ENCODE results near the gene SLC40A1.
A peak's percentile ranks its signal among the peaks of the same experiment; 100 is the strongest.

DNA sequence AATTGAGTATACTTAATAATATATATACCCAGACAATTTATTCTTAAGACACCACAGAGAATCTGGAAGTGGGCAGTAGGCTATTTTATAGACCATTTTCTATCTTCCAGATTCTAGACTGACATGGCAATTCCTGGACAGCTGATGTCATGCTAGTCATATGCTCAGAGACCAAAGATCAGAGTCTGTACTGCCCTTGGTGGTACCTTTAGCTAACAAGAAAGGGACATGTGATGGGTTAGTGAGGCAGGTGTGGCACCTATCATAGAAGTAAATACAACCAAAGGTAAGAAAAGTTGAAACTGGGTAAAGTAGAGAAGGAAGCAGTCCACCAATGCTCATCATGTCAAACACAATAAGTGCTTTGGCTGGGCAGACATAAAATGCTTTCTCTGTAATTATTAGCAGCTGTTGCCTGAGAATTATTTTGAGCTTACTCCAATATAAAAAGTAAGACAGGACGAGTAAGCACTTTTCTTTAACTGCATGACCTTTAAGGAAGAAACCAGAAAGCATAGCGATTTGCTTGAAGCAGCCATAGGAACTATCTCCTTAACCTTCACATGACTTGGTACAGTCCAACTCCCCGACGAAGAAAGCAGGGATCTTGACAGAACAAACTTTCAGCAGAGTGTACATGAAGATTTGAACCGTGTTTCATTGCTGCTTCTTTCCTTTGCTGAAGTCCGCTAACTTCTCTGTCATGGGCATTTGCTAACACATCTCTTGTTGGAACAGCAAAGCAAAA lies 47.1 kb downstream of the SLC40A1 start:
- TF ChIP-seq KAT8 (CRISPR knock-in tag; IDR thresholded peaks at IDR 0.05) (no peak), ZNF225 (CRISPR knock-in tag; IDR thresholded peaks at IDR 0.05) (no peak), MAX (IDR thresholded peaks at IDR 0.05) (0 out of 2 replicates have a peak, but pooled peaks have one; percentile 23), RXRA (CRISPR knock-in tag; IDR thresholded peaks at IDR 0.05) (no peak)
- TF ChIP-seq, protein P1, sequence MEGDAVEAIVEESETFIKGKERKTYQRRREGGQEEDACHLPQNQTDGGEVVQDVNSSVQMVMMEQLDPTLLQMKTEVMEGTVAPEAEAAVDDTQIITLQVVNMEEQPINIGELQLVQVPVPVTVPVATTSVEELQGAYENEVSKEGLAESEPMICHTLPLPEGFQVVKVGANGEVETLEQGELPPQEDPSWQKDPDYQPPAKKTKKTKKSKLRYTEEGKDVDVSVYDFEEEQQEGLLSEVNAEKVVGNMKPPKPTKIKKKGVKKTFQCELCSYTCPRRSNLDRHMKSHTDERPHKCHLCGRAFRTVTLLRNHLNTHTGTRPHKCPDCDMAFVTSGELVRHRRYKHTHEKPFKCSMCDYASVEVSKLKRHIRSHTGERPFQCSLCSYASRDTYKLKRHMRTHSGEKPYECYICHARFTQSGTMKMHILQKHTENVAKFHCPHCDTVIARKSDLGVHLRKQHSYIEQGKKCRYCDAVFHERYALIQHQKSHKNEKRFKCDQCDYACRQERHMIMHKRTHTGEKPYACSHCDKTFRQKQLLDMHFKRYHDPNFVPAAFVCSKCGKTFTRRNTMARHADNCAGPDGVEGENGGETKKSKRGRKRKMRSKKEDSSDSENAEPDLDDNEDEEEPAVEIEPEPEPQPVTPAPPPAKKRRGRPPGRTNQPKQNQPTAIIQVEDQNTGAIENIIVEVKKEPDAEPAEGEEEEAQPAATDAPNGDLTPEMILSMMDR (CRISPR knock-in tag; IDR thresholded peaks at IDR 0.05), result no peak
